ENCODE data around the gene PRKAG2. TPM values are rescaled to one million over a fixed set of nuclear protein-coding genes. Genes with fewer than 3 reads are reported as not detected.
A peak's percentile ranks its signal among the peaks of the same experiment; 100 is the strongest.

PRKAG2 gene
- total RNA-seq, 4 donors from 2014 or later: 19.5 to 30.8 (median 27.6) TPM

GRCh38 chr7:151711906-151712809 lies 164.8 kb downstream of the PRKAG2 start:
- Histone ChIP-seq H3K4me1 (peaks cover 15 to 16% of the 10 kb centered on the region in 2 donors), H3K36me3 (no peaks in the 10 kb centered on the region), H3K27me3 (no peaks in the 10 kb centered on the region), H3K27ac (peak overlapping the region in 2 of 3 donors; percentile 34 to 66), H3K9me3 (no peaks in the 10 kb centered on the region), H3K4me3 (replicated peaks in 1 of 3) (no peak overlapping the region)
- peak in 1 of 2 donors; percentile 29 for TF ChIP-seq POLR2A (IDR thresholded peaks at IDR 0.05)
- TF ChIP-seq CTCF (IDR thresholded peaks at IDR 0.05): no peak
- intact Hi-C loops (cut with DNase I): no loop called here
- DNase-seq: peak; percentile 51 to 63
- WGBS, 2 donors: 55 to 58% methylated on average over 4 to 14 of the region's 25 CpGs

GRCh38 chr7:151711435-151711872 lies 165.5 kb downstream of the PRKAG2 start:
- Histone ChIP-seq H3K27me3 (no peaks in the 10 kb centered on the region), H3K4me1 (peaks cover 11 to 15% of the 10 kb centered on the region in 2 donors), H3K9me3 (no peaks in the 10 kb centered on the region), H3K4me3 (replicated peaks in 1 of 3) (no peak overlapping the region), H3K27ac (peak overlapping the region in 2 of 3 donors; percentile 34 to 66), H3K36me3 (no peaks in the 10 kb centered on the region)
- DNase-seq: no peak
- no peak for TF ChIP-seq POLR2A (IDR thresholded peaks at IDR 0.05)
- no peak for TF ChIP-seq CTCF (IDR thresholded peaks at IDR 0.05)
- 91 to 94% methylated on average over 3 of the region's 3 CpGs for WGBS, 2 donors
- intact Hi-C loops (cut with DNase I): no loop called here

DNA sequence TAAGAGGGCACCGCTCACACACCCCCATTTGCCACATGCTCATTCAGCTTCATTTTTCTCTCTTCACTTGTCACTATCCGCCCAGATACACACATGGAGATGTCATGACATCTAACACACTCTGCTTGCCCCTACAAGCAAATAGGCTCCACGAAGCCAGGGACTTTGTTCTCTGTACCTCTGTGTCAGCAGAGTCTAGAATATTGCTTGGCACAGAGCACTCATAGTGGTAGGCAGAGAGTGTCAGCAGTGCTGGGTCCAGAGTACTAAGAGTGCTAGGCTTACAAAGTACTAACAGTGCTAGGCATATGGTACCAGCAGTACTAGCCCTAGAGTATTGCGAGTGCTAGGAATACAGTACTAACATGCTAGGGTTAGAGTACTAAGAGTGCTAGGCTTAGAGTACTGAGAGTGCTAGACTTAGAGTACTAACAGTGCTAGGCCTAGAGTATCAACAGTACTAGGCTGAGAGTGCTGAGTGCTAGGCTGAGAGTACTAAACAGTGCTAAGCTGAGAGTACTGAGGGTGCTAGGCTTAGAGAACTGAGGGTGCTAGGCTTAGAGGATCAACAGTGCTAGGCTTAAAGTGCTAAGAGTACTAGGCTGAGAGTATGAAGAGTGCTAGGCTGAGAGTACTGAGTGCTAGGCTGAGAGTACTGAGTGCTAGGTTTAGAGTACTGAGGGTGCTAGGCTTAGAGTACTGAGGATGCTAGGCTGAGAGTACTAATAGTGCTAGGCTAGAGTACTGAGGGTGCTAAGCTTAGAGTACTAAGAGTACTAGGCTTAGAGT lies 166.1 kb downstream of the PRKAG2 start:
- peaks cover 6 to 20% of the 10 kb centered on the region in 2 donors for H3K4me1 ChIP-seq
- H3K4me3 ChIP-seq (replicated peaks in 1 of 3): no peak overlapping the region
- DNase-seq: no peak
- WGBS, 2 donors: 94 to 98% methylated on average over 4 of the region's 4 CpGs
- no peaks in the 10 kb centered on the region for H3K9me3 ChIP-seq
- H3K27ac ChIP-seq: no peak overlapping the region
- intact Hi-C loops (cut with DNase I): no loop called here
- no peak for TF ChIP-seq POLR2A (IDR thresholded peaks at IDR 0.05)
- no peak for TF ChIP-seq CTCF (IDR thresholded peaks at IDR 0.05)
- H3K36me3 ChIP-seq: no peaks in the 10 kb centered on the region
- no peaks in the 10 kb centered on the region for H3K27me3 ChIP-seq

- Histone ChIP-seq H3K27ac (no peak overlapping the region), H3K9me3 (no peaks in the 10 kb centered on the region), H3K27me3 (no peaks in the 10 kb centered on the region), H3K4me3 (replicated peaks in 1 of 3) (no peak overlapping the region), H3K4me1 (peaks cover 6 to 26% of the 10 kb centered on the region in 2 donors), H3K36me3 (no peaks in the 10 kb centered on the region)
- 94 to 98% methylated on average over 11 to 15 of the region's 18 CpGs for WGBS, 2 donors
- no peak for DNase-seq
- TF ChIP-seq CTCF (IDR thresholded peaks at IDR 0.05) (no peak), POLR2A (IDR thresholded peaks at IDR 0.05) (no peak)
- intact Hi-C loops (cut with DNase I): no loop called here
Observed at GRCh38 chr7:151710121-151710640, 166.7 kb downstream of the PRKAG2 start.

All from thyroid gland (tissue), 4 donors.